Keratinocyte (primary cell): ENCODE measurements around the gene P2RY10.

Source experiments
- EZH2 ChIP-seq: IDR thresholded peaks from one replicate; pipeline ENCODE4 v1.6.1; 2012; ENCODE audit warnings: inconsistent platforms, mild to moderate bottlenecking, low read length, moderate library complexity
- TF ChIP-seq, protein P1 (sequence below), 3 experiments: IDR thresholded peaks in 1 of 3; conservative IDR thresholded peaks in 1 of 3; optimal IDR thresholded peaks in 1 of 3; 2 replicates in 2 of 3; 3 replicates in 1 of 3; pipeline versions ENCODE3 to v1.5.1; 2011; ENCODE audit warnings: low read length in 3 of 3, mild to moderate bottlenecking in 3 of 3, moderate library complexity in 2 of 3, control low read depth in 1 of 3, inconsistent platforms in 1 of 3; ENCODE audit not compliant: insufficient read depth in 2 of 3; ENCODE audit errors: extremely low read depth in 1 of 3

GRCh38 chrX:78957768-78958130 lies 12.6 kb downstream of the P2RY10 start:
- TF ChIP-seq, protein P1, sequence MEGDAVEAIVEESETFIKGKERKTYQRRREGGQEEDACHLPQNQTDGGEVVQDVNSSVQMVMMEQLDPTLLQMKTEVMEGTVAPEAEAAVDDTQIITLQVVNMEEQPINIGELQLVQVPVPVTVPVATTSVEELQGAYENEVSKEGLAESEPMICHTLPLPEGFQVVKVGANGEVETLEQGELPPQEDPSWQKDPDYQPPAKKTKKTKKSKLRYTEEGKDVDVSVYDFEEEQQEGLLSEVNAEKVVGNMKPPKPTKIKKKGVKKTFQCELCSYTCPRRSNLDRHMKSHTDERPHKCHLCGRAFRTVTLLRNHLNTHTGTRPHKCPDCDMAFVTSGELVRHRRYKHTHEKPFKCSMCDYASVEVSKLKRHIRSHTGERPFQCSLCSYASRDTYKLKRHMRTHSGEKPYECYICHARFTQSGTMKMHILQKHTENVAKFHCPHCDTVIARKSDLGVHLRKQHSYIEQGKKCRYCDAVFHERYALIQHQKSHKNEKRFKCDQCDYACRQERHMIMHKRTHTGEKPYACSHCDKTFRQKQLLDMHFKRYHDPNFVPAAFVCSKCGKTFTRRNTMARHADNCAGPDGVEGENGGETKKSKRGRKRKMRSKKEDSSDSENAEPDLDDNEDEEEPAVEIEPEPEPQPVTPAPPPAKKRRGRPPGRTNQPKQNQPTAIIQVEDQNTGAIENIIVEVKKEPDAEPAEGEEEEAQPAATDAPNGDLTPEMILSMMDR (optimal IDR thresholded peaks at IDR 0.05 in 1 of 3, IDR thresholded peaks at IDR 0.05 in 1 of 3, conservative IDR thresholded peaks at IDR 0.05 in 1 of 3; ENCODE audit: extremely low read depth in 1 of 3, insufficient read depth in 2 of 3, low read length in 3 of 3): no peak
- no peak for TF ChIP-seq EZH2
